Measurements from ENCODE around the gene TNS3. TPM values are rescaled to one million over a fixed set of nuclear protein-coding genes. Genes with fewer than 3 reads are reported as not detected.

The TNS3 gene
- total and polyA plus RNA-seq, 9 of the 15 experiments (the other 6 are each of a cell fraction or from before 2014, with no cell fraction given), result 0.20 TPM; not detected in 8

- H3K9me1 ChIP-seq (ENCODE audit: control insufficient read depth, insufficient read depth, low read length), result no peaks in the 10 kb centered on the region
- no peaks in the 10 kb centered on the region for H3K4me1 ChIP-seq (replicated peaks in 1 of 2; ENCODE audit: control insufficient read depth in 2 of 2, insufficient read depth in 2 of 2, low read length in 2 of 2)
- intact Hi-C loops (cut with micrococcal nuclease), result no loop called here
- H3K9me3 ChIP-seq (replicated peaks; ENCODE audit: control insufficient read depth, insufficient read depth, low read depth, low read length), result no peaks in the 10 kb centered on the region
- no peak overlapping the region for H3K27ac ChIP-seq (ENCODE audit: extremely low read depth, low read depth, low read length)
- no peaks in the 10 kb centered on the region for H3K36me3 ChIP-seq (ENCODE audit: control insufficient read depth, insufficient read depth, low read length)
- H4K20me1 ChIP-seq (replicated peaks; ENCODE audit: control insufficient read depth, insufficient read depth, low read length), result no peaks in the 10 kb centered on the region
- DNase-seq (ENCODE audit: extremely low read depth in 1 of 4, low spot score in 3 of 4) (no peak), FAIRE-seq (no peak), ATAC-seq (no peak)
- H3K4me3 ChIP-seq, result no peak overlapping the region
- no peak overlapping the region for H3K4me2 ChIP-seq (ENCODE audit: insufficient read depth, low read length)
- H3K27me3 ChIP-seq (ENCODE audit: control insufficient read depth in 2 of 2, insufficient read depth in 2 of 2, low read length in 2 of 2), result peaks cover 6 to 30% of the 10 kb centered on the region in 2 experiments; a peak in 4 of 5 replicates
- H3K9ac ChIP-seq (ENCODE audit: insufficient read depth in 1 of 2, low read depth in 2 of 2, low read length in 2 of 2), result no peak overlapping the region
- no TSS peak for BruUV-seq (replicated peaks)
- ChIA-PET POLR2A (no interaction called here), CTCF (ENCODE audit: low intra/inter-chr PET ratio) (no interaction called here)
- under 1% methylated on average over 28 of the region's 29 CpGs for WGBS (ENCODE audit: insufficient coverage, low coverage, missing lambda C conversion rate)
- in situ Hi-C loops (cut with MboI), result no loop called here
- H2AFZ ChIP-seq (ENCODE audit: low read depth, low read length), result no peak overlapping the region
- no peaks in the 10 kb centered on the region for H3K79me2 ChIP-seq (ENCODE audit: control insufficient read depth, insufficient read depth, low read length)
- no peak for TF ChIP-seq XRCC3 (IDR thresholded peaks at IDR 0.05)
- TF ChIP-seq HINFP (tag; conservative IDR thresholded peaks at IDR 0.05; ENCODE audit: low read depth), result no peak
- no peak for TF ChIP-seq FOXK2 (conservative IDR thresholded peaks at IDR 0.05 in 1 of 2, IDR thresholded peaks at IDR 0.05 in 1 of 2; ENCODE audit: low read depth in 2 of 2)
- TF ChIP-seq BRCA1 (IDR thresholded peaks at IDR 0.05), result no peak
- TF ChIP-seq BRCA1 (CRISPR knock-in tag; IDR thresholded peaks at IDR 0.05), result no peak
- TF ChIP-seq JUN (IDR thresholded peaks at IDR 0.05; ENCODE audit: borderline replicate concordance, low read depth, low read length), result no peak
- no peak for TF ChIP-seq JUN (CRISPR knock-in tag; IDR thresholded peaks at IDR 0.05; ENCODE audit: borderline replicate concordance)
- TF ChIP-seq ARNT (IDR thresholded peaks at IDR 0.05), result no peak
- TF ChIP-seq HIVEP1 (CRISPR knock-in tag; IDR thresholded peaks at IDR 0.05), result no peak
- TF ChIP-seq NFATC3 (IDR thresholded peaks at IDR 0.05), result no peak
- no peak for TF ChIP-seq GTF2A2 (tag; IDR thresholded peaks at IDR 0.05)
- no peak for TF ChIP-seq HNRNPK (IDR thresholded peaks at IDR 0.05; ENCODE audit: low read depth, low read length, poor library complexity, severe bottlenecking)
- TF ChIP-seq TAF9B (IDR thresholded peaks at IDR 0.05; ENCODE audit: partially characterized antibody), result no peak
- no peak for TF ChIP-seq KLF6 (CRISPR knock-in tag; IDR thresholded peaks at IDR 0.05; ENCODE audit: borderline replicate concordance)
- TF ChIP-seq THAP12 (CRISPR knock-in tag; IDR thresholded peaks at IDR 0.05), result no peak
These were observed 266.9 kb downstream of the TNS3 start for GRCh38 chr7:47314728-47315607.
